GM21515 (cell line): Measurements from ENCODE around the gene LRRC37A.
"Not testable (repeated sequence)": the region's sequence is repeated elsewhere in the genome, so short reads cannot be mapped to it uniquely, and the experiment has no call there.

Source experiments
- ATAC-seq: cut with Tn5 transposase; IDR thresholded peaks from one replicate; pipeline ENCODE4 v1.9.1; 2021; ENCODE audit not compliant: unreplicated experiment

Gene LRRC37A

GRCh38 chr17:46286764-46287221, 8.1 kb upstream of the LRRC37A start:
- ATAC-seq: not testable (repeated sequence)

- ATAC-seq: not testable (repeated sequence)
Observed at GRCh38 chr17:46287587-46287986, 7.3 kb upstream of the LRRC37A start.

GRCh38 chr17:46290906-46291546, 3.9 kb upstream of the LRRC37A start:
- ATAC-seq: peak; percentile 96

GRCh38 chr17:46291618-46292017, 3.3 kb upstream of the LRRC37A start:
- ATAC-seq: not testable (repeated sequence)

GRCh38 chr17:46341220-46341619, 46.3 kb downstream of the LRRC37A start:
- ATAC-seq: not testable (repeated sequence)

GRCh38 chr17:46342131-46342530, 47.2 kb downstream of the LRRC37A start:
- ATAC-seq: not testable (repeated sequence)

- ATAC-seq: not testable (repeated sequence)
Observed at GRCh38 chr17:46348345-46348744, 53.4 kb downstream of the LRRC37A start.

- ATAC-seq: not testable (repeated sequence)
Observed at GRCh38 chr17:46349060-46349459, 54.1 kb downstream of the LRRC37A start.

GRCh38 chr17:46353856-46354255, 58.9 kb downstream of the LRRC37A start:
- not testable (repeated sequence) for ATAC-seq

GRCh38 chr17:46361145-46361735, 66.3 kb downstream of the LRRC37A start:
- peak; percentile 50 for ATAC-seq

GRCh38 chr17:46361755-46362154, 66.8 kb downstream of the LRRC37A start, which contains the start of gene ARL17B:
Gene ARL17B (minus strand): TSS chr17:46361766. CDS start chr17:46358397, 3,369 bp downstream.
- ATAC-seq: peak; percentile 88

GRCh38 chr17:46367520-46367919, 72.6 kb downstream of the LRRC37A start:
- not testable (repeated sequence) for ATAC-seq

- ATAC-seq: peak; percentile 68
Observed at GRCh38 chr17:46372236-46373229, 77.6 kb downstream of the LRRC37A start.

- peak; percentile 33 for ATAC-seq
Observed at GRCh38 chr17:46373418-46373817, 78.5 kb downstream of the LRRC37A start.

- ATAC-seq: not testable (repeated sequence)
Observed at GRCh38 chr17:46383118-46383517, 88.2 kb downstream of the LRRC37A start.

- not testable (repeated sequence) for ATAC-seq
Observed at GRCh38 chr17:46385491-46385890, 90.6 kb downstream of the LRRC37A start.
